ENCODE results near the gene NECAP2. TPM values are rescaled to one million over a fixed set of nuclear protein-coding genes. Genes with fewer than 3 reads are reported as not detected.

NECAP2 gene
- polyA plus RNA-seq, 3 donors = 17.6 to 56.8 (median 36.4) TPM

GRCh38 chr1:16421201-16421600 is 19.3 kb upstream of the NECAP2 start:
- H3K27ac ChIP-seq (ENCODE audit: low read depth, low read length) = no peak overlapping the region
- WGBS, 3 donors = 70 to 73% (median 72%) methylated on average over 7 of the region's 7 CpGs

GRCh38 chr1:16422041-16422440 is 18.5 kb upstream of the NECAP2 start:
- H3K27ac ChIP-seq (ENCODE audit: low read depth, low read length) = no peak overlapping the region
- WGBS, 3 donors = 68 to 92% (median 91%) methylated on average over 7 of the region's 7 CpGs

GRCh38 chr1:16425125-16426025 is 15.1 kb upstream of the NECAP2 start:
- no peak overlapping the region for H3K27ac ChIP-seq (ENCODE audit: low read depth, low read length)
- WGBS, 3 donors = 89 to 94% (median 91%) methylated on average over 10 of the region's 10 CpGs

DNA sequence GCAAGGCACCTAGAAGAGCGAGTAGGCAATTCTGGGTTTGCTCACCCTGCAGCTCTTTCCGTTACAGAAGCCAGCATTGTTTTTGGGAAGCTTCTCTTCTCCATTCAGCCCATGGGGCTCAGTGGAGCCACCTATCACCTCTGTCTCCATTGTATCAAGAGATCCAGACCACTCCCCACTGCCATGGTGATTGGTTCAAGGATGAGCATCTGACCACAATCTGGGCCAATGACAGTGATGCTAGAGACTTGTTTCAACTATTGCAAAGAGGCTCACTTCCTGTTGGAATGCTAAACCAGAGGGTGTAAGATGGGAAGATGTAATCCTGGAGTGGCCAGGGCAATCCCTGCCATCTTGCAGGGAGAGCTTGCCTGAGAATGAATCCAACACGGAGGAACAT is 9.9 kb upstream of the NECAP2 start:
- H3K27ac ChIP-seq (ENCODE audit: low read depth, low read length) = no peak overlapping the region
- WGBS, 3 donors = 53 to 90% (median 82%) methylated on average over 3 of the region's 3 CpGs

- WGBS, 3 donors = 46 to 70% (median 57%) methylated on average over 9 of the region's 9 CpGs
- no peak overlapping the region for H3K27ac ChIP-seq (ENCODE audit: low read depth, low read length)
Observed at GRCh38 chr1:16433030-16433429, 7.5 kb upstream of the NECAP2 start.

GRCh38 chr1:16434007-16434406 is 6.5 kb upstream of the NECAP2 start:
- no peak overlapping the region for H3K27ac ChIP-seq (ENCODE audit: low read depth, low read length)
- 90 to 98% (median 97%) methylated on average over 4 of the region's 4 CpGs for WGBS, 3 donors

DNA sequence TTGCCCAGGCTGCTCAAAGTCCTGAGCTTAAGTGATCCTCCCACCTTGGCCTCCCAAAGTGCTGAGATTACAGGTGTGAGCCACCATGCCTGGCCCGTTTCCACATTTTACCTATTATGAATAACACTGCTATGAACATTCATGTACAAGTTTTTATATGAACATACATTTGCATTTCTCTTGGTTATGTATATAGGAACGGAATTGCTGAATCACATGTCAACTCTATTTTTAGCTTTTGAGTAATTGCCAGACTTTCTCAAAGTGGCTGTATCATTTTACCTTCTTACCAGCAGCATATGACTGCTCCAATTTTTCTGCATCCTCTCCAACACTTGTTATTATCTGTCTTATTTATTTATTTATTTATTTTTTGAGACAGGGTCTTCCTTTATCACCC is 6.0 kb upstream of the NECAP2 start:
- WGBS, 3 donors = 50 to 70% (median 64%) methylated on average over 2 of the region's 2 CpGs
- H3K27ac ChIP-seq (ENCODE audit: low read depth, low read length) = no peak overlapping the region

DNA sequence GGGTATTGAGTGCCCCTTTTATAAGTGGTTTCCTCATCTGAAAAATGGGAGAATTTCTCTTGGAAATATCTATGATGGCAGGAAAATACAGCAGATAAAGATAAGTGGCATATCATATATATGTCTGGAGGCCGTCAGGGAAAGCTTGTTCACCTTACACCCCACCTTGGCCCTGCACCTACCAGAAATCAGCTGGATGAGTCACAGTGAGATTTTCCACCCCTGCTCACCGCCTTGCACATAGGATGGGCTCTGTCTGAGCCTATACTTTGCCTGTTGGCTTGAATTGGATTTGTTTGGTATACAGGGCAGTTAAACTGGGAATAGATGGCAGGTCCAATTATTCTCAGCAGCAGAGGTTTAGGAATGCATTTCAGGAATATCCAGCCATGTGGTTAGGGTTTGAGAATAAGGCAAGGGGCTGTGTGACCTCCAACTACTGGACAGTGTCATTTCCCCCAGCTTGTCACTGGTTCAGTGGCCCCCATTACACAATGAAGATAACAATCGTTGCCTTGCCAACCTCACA is 3.5 kb upstream of the NECAP2 start, which contains the start of gene SPATA21:
SPATA21 (minus strand) TSS at position 479 of the 529 bp plus-strand sequence. CDS start 6,053 bp downstream, outside the sequence.
- H3K27ac ChIP-seq (ENCODE audit: low read depth, low read length) = no peak within 1 kb of the TSS
- WGBS, 3 donors = 67 to 78% (median 74%) methylated on average over 3 of the region's 3 CpGs

GRCh38 chr1:16438516-16438915 is 2.0 kb upstream of the NECAP2 start:
- WGBS, 3 donors = 77 to 94% (median 92%) methylated on average over 2 of the region's 2 CpGs
- no peak overlapping the region for H3K27ac ChIP-seq (ENCODE audit: low read depth, low read length)

GRCh38 chr1:16438924-16439323 is 1.6 kb upstream of the NECAP2 start:
- 80 to 90% (median 89%) methylated on average over 2 of the region's 2 CpGs for WGBS, 3 donors
- no peak overlapping the region for H3K27ac ChIP-seq (ENCODE audit: low read depth, low read length)

GRCh38 chr1:16440131-16440469 is 424 bp upstream of the NECAP2 start:
- H3K27ac ChIP-seq (ENCODE audit: low read depth, low read length) = no peak overlapping the region
- WGBS, 3 donors = 38 to 48% (median 46%) methylated on average over 7 of the region's 7 CpGs

- WGBS, 3 donors = 2% methylated on average over 12 of the region's 12 CpGs
- no peak overlapping the region for H3K27ac ChIP-seq (ENCODE audit: low read depth, low read length)
Observed at GRCh38 chr1:16441282-16441665, 750 bp downstream of the NECAP2 start.

DNA sequence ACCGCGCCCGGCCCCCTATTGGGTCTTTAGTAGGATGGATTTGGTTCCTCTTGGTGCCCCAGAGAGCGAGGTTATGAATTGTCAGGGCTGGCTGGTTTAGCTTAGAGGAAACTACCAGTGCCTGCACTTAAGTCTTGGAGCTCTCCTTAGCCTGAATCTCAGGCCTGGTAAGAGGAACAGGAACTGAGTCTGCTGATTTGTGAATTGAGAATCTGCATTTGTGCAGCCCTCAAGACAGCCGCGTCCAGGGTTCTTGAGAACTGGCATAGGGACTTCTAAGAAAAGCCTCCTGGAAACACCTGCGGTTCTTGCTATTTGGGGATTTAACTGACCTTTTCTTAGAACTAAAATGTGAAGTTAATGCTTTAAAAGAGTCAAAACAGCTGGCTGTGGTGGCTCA is 1.7 kb downstream of the NECAP2 start:
- WGBS, 3 donors = 82 to 92% (median 83%) methylated on average over 7 of the region's 7 CpGs
- H3K27ac ChIP-seq (ENCODE audit: low read depth, low read length) = no peak overlapping the region

GRCh38 chr1:16442941-16443340 is 2.4 kb downstream of the NECAP2 start:
- 46 to 72% (median 62%) methylated on average over 2 of the region's 2 CpGs for WGBS, 3 donors
- H3K27ac ChIP-seq (ENCODE audit: low read depth, low read length) = no peak overlapping the region

DNA sequence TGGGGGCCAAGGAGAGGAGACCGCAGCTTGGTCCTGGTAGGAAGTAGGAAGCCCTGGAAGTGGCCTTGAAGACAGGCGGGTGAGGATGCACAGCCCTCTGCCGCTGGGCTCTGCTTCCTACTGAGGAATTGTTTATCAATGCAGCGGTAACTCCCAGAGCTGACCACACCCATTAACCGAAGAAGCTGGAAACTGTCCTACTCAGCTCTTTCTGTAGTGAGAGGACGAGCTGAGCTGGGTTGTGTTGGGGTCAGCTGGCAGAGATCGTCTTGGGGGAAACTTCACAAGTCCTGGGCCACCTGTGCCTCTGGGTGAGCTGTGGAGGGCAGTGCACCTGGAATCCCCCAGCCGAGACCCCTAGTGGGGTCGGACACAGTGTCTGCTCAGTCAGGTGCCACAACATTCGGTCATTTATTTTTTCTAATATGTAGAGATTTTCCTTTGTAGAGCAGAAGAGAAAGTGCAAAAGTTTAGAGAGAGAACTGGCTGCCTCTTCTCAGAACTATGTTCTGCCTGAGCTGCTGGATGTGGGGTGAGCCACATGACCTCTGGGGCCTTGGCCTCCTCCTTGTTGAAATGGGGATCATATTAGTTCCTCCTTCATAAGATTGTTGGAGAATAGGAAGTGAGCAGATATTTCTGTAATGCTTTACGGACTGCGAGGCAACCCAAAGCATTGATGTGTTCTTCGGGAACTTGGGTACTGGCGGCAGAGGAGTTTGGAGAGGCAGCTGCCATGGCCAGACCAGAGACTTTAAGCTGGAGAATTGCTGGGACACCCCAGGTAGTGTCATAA is 3.6 kb downstream of the NECAP2 start:
- WGBS, 3 donors = 63 to 86% (median 66%) methylated on average over 14 of the region's 14 CpGs
- H3K27ac ChIP-seq (ENCODE audit: low read depth, low read length) = no peak overlapping the region

GRCh38 chr1:16445052-16445451 is 4.5 kb downstream of the NECAP2 start:
- no peak overlapping the region for H3K27ac ChIP-seq (ENCODE audit: low read depth, low read length)
- WGBS, 3 donors = 76 to 94% (median 93%) methylated on average over 4 of the region's 4 CpGs

DNA sequence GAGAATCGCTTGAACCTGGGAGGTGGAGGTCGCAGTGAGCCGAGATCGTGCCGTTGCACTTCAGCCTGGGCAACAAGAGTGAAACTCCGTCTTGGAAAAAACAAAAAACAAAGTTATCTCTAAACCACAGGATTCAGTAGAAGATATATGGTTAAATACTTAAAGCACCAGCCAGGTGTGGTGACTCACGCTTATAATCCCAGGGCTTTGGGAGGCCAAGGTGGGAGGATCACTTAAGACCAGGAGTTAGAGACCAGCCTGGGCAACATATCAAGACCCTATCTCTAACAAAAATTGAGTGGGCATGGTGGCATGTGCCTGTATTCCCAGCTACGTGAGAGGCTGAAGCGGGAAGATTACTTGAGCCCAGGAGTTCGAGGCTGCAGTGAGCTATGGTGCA is 5.6 kb downstream of the NECAP2 start:
- 90 to 97% (median 93%) methylated on average over 10 of the region's 10 CpGs for WGBS, 3 donors
- H3K27ac ChIP-seq (ENCODE audit: low read depth, low read length) = no peak overlapping the region

- WGBS, 3 donors = 95 to 96% (median 96%) methylated on average over 9 of the region's 9 CpGs
- H3K27ac ChIP-seq (ENCODE audit: low read depth, low read length) = no peak overlapping the region
Observed at GRCh38 chr1:16447641-16448040, 7.1 kb downstream of the NECAP2 start.

DNA sequence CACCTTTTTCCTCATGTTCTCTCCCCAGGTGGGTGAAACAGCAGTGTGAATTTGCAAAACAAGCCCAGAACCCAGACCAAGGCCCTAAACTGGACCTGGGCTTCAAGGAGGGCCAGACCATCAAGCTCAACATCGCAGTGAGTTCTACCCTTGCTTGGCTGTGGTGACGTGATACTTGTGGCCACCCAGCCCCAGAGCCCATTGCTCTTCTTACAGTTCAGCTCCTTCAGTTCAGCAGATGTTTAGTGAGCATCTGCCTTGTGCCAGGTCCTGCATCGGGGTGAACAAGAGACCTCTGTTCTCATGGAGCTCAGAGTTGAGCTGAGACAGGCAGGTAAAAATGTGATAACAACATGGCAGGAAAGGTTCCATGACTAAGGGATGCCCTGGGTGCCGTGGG is 8.5 kb downstream of the NECAP2 start:
- H3K27ac ChIP-seq (ENCODE audit: low read depth, low read length) = no peak overlapping the region
- 96 to 98% (median 97%) methylated on average over 4 of the region's 4 CpGs for WGBS, 3 donors
